IMR-90 (cell line): Measurements from ENCODE around the gene MYLK4.

ENCODE experiments used
- RAD21 ChIP-seq: IDR thresholded peaks from 2 replicates; pipeline ENCODE4 v1.6.1; 2012; ENCODE audit warnings: low read length, improper control_type of control experiment
- RCOR1 ChIP-seq: IDR thresholded peaks from 2 replicates; pipeline ENCODE4 v1.6.1; 2012; ENCODE audit warnings: mild to moderate bottlenecking, low read length, improper control_type of control experiment; ENCODE audit not compliant: insufficient replicate concordance
- RFX5 ChIP-seq: IDR thresholded peaks from 2 replicates; pipeline ENCODE4 v1.8.0; 2012; ENCODE audit warnings: low read depth, mild to moderate bottlenecking, low read length, moderate library complexity
- TF ChIP-seq, protein P1 (sequence below): conservative IDR thresholded peaks from 2 replicates; pipeline ENCODE4 v1.5.1; 2012; ENCODE audit warnings: mild to moderate bottlenecking, low read depth, low read length, improper control_type of control experiment

DNA sequence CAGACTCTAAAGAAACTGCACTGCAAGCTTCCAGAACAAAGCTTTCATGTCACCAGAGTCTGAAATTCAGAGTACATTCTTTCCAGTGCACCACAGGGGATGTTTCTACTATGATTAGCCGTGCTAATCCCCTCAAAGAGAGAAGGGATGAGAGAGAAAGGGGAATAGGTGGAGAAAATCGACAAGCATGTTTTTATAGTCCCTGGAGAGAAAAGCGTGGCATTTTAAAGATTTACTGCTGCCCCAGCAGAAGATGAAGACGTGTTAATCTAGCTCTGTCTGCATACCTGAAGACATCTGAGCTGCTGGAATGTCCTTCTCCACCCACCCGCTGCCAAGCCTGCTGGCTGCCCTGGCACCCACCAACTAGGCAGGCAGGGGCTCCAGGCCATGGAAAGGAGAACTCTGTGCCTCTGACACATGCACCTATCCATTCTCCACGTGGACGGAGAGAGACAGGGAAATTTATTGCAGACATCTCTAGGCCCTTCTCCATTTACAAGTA lies 4.1 kb downstream of the MYLK4 start:
- TF ChIP-seq, protein P1, sequence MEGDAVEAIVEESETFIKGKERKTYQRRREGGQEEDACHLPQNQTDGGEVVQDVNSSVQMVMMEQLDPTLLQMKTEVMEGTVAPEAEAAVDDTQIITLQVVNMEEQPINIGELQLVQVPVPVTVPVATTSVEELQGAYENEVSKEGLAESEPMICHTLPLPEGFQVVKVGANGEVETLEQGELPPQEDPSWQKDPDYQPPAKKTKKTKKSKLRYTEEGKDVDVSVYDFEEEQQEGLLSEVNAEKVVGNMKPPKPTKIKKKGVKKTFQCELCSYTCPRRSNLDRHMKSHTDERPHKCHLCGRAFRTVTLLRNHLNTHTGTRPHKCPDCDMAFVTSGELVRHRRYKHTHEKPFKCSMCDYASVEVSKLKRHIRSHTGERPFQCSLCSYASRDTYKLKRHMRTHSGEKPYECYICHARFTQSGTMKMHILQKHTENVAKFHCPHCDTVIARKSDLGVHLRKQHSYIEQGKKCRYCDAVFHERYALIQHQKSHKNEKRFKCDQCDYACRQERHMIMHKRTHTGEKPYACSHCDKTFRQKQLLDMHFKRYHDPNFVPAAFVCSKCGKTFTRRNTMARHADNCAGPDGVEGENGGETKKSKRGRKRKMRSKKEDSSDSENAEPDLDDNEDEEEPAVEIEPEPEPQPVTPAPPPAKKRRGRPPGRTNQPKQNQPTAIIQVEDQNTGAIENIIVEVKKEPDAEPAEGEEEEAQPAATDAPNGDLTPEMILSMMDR, result no peak
- TF ChIP-seq RAD21 (no peak), RCOR1 (no peak), RFX5 (no peak)
